GM21515 (cell line): ENCODE results near the gene ALAD.

Source experiments
- ATAC-seq: cut with Tn5 transposase; IDR thresholded peaks from one replicate; pipeline ENCODE4 v1.9.1; 2021; ENCODE audit not compliant: unreplicated experiment

ALAD gene

DNA sequence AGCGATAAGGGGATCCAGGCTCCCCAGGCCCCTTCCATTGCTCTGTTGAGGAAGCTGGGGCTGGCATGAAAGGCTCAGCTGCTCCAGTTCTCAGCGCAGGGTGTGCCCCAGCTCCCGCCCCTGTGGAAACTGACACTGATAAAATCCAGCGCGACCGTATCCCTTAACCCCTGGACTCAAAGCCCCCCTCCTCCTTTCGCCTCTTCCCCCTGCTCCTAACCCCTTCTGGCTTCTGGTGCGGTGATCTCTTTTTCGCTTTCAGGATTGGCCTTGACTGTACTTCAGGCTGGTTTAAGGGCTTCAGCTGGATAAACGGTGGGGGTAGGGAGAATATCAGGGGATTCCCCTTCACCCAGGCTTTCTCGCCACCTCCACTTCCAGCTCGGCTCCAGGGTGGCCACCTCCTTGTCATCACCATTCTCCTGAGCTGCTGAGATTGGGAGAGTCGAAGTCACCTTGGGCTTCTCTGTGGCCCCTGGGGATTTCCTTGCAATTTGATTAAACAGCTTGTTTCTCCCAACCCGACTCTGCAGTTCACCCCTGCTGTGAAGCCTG is 50.9 kb downstream of the ALAD start:
- ATAC-seq: no peak

DNA sequence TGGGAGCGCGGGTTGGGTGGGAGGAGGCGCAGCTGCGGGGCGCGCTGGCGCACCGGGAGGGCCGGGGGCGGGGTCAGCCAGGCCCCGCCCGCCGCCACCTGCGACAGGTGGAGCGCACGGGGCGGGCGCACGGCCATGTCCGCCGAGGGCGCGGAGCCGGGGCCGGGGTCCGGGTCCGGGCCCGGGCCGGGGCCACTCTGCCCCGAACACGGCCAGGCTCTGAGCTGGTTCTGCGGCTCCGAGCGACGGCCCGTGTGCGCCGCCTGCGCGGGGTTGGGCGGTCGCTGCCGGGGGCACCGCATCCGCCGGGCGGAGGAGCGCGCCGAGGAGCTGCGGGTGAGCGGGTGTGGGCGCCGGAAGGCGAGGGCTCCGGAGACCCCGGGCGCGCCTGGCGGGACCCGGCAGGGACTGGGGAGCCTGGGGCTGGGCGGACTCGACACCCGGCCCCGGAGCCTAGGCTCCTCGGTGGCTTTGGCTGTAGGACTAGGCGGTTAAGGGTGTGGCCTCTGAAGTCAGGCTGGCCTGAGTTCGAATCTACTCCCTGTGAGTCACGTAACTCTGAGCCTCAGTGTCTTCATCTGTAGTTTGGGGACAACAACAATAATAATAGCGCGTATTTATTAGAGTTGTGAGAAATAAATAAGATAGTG is 51.5 kb downstream of the ALAD start, which contains the start of gene BSPRY:
TSS of gene BSPRY (plus strand) at position 97 of the 650 bp plus-strand sequence. CDS start at position 136, 39 bp downstream.
- no peak for ATAC-seq

DNA sequence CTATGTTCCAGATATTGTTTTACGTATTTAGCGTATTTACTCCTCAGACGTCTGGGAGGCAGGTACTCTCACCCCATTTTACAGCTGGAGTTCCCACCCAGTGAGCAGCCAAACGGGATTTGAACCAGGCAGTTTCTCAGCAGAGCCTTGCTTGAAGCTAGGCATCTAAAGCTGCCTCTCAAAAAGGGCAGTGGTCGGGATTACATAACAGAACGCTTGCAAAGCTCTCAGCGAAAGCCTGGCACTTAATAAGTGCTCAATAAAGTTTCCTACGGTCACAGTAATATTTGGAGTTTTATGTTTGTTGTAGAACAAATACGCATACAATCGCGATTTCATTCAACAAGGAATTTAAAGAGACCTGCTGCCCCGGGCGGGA is 52.0 kb downstream of the ALAD start:
- ATAC-seq: no peak

DNA sequence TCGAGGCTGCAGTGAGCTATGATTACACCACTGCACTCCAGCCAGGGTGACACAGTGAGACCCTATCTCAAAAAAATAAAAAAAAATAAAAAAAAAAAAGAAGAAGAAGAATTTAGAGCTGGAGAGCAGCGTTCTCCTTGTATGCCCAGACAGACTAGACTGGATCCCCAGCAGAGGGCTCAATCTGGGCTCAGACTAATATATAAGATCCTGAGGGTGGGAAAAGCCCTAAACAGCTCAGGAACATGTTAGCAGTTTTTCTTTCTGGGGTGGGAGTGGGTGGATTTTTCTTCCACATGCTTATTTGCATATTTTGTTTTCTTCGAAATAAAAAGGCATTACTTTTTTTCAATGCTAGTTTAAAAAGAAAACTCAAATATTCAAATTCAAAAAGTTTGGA is 52.6 kb downstream of the ALAD start:
- ATAC-seq: no peak

DNA sequence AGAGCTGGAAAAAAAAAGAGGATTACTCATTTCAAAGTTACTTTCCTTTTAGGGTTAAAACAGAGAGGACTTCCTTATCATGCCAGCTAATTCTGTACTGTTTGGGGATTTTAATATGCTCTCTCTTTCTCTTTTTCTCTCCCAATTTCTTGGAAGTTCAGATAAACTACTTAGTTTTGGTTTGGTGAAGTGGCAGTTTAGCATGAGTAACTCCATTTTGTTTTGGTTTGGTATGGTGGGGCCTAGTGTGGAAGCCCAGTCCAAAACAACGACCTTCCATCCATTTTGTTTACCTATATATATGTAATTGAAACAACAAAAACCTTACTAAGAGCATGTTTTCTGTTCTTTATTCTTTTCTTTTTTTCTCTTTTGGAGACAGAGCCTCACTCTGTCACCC is 55.4 kb downstream of the ALAD start:
- no peak for ATAC-seq

DNA sequence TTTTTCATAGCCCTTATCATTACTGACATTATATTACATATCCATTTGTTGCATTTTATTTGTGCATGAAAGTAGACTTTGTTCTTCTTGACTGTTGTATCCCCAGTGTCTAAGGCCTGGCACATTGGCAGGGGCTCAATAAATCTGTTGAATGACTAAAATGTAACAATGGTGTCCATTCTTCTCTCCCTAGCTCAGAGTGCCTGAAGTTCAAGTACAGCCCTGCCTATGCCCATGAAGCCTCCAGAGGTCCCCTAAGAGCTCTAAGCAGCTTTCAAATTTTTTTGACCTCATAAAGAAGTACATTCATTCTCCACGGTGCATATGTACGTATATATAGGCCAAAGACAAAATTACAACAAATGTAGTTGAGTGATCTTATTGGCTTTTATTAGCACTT is 55.9 kb downstream of the ALAD start:
- no peak for ATAC-seq

DNA sequence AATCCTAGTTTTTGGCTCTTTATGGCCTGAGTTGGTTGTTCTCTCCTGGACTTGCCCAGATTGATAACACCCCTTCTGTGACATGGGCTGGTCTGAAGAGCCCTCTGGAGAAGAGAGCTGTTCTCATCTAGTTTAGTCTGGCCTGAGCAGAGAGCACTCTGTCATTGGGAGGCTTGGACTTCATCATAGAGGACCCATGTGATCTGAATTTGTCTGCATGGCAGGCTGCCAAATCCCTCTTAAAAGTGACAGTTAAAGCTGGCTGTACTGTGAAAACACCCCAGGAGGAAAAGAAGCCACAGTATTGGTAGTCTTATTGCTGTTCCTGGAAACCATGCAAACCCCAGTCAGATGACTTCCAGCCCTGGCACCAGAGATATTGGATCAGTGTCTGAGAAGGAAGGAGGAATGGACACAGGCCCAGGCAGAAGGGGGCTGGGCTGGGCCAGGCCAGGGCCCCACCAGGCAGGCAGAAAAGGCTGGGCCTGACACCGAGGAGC is 57.3 kb downstream of the ALAD start:
- ATAC-seq: no peak

DNA sequence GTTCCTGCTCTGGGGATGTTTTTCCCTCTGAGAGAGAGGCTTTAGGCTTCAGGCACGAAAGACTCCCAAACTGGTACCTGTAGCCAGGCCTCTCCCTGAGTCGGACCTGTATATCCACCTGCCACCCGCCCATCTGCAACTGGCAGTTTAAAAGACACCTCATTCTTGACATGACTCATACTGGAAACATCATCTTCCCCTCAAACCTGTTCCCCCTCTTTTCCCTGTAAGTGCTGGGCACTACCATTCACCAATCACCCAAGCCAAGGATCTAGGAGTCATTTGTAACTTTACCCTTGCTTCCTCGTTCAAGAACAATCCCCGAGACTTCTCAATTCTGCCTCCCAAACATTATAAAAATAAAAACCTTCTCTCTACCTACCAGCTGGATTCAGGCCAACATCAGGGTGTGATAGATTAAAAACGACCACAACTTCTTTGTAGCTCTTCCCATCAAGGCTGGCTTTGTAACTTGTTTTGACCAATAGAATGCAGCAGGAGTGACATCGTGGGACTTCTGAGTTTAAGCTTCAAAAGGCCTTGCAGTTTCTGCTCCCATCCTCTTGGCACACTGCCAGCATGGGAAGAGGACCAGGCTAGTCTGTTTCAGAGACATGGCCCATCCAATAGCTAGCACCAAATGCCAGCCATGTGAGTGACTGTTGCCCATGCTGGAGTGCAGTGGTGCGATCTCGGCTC is 59.2 kb downstream of the ALAD start:
- ATAC-seq: no peak

DNA sequence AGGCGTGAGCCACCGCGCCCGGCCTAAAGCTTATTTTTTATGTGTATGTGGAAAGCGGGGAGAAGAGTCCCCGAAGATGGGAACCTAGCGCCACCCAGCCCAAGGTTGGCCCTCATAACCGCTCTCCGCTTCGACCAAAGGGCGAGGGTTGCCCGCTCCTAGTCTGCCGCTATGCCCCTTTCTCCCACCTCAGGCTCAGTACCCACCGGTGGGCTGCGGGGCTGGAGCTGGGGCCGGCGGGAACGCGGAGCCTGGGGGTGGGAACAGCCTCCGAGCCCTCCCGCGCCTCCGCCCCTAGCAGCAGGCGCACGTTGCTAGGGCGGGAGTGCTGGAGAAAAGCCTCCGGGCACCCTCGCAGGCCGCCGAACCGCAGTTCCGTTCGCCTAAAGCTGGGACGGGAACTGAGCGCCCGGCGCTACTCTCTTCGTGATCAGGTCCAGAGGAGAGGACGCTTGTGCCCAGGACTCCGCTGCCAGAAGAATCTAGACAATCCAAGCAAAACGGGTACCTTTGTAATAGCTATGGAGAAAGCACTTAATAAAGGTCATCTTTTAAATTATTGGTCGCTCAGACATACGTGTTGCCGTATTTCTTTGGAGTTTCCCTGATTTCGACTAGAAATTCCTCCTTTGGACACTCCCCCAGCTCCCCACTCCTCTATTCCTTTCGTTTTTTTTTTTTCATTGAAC is 60.9 kb downstream of the ALAD start, which contains the start of gene WDR31:
TSS of gene WDR31 (minus strand) at position 265 of the 689 bp plus-strand sequence. CDS start 8,253 bp downstream, outside the sequence.
- ATAC-seq: peak; percentile 100

DNA sequence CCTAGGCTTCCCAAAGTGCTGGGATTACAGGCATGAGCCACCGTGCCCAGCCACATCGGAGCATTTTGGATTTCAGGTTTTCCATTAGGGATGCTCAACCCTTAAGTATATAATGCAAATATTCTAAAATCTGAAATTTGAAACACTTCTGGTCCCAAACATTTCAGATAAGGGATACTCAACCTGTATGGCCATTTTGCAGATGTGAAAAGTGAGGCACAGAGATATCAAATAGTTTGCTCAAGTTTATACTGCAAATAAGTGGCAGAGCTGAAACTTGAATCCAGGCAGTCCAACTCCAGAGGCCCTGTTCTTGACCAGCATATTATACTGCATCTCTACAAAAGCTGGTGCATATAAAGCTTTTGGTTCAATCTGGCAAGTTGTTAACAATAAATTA is 63.4 kb downstream of the ALAD start:
- no peak for ATAC-seq
